Inflammatory macrophage treated with lipopolysaccharide for 4 hours (primary cell): Measurements from ENCODE around the gene GSTM4.
A peak's percentile ranks its signal among the peaks of the same experiment; 100 is the strongest.

Experiments used
- DNase-seq: peaks from one replicate; pipeline ENCODE4 v3.0.0-alpha.2; 2020

Gene GSTM4

GRCh38 chr1:109625176-109625575 is 30.7 kb upstream of the GSTM4 start:
- DNase-seq = no peak

- no peak for DNase-seq
Observed at GRCh38 chr1:109625601-109626560, 30.0 kb upstream of the GSTM4 start.

- no peak for DNase-seq
Observed at GRCh38 chr1:109626682-109627408, 29.1 kb upstream of the GSTM4 start.

- no peak for DNase-seq
Observed at GRCh38 chr1:109627692-109628399, 28.1 kb upstream of the GSTM4 start.

- DNase-seq = no peak
Observed at GRCh38 chr1:109628540-109629321, 27.2 kb upstream of the GSTM4 start.

GRCh38 chr1:109629372-109630030 is 26.4 kb upstream of the GSTM4 start:
- DNase-seq = no peak

- DNase-seq = no peak
Observed at GRCh38 chr1:109630081-109630897, 25.6 kb upstream of the GSTM4 start.

GRCh38 chr1:109630898-109631512 is 24.9 kb upstream of the GSTM4 start:
- DNase-seq = no peak

- no peak for DNase-seq
Observed at GRCh38 chr1:109631513-109632505, 24.1 kb upstream of the GSTM4 start.

GRCh38 chr1:109632671-109633346 is 23.1 kb upstream of the GSTM4 start:
- no peak for DNase-seq

- peak; percentile 68 for DNase-seq
Observed at GRCh38 chr1:109634292-109634691, 21.6 kb upstream of the GSTM4 start.

- DNase-seq = no peak
Observed at GRCh38 chr1:109634771-109635750, 20.8 kb upstream of the GSTM4 start.

GRCh38 chr1:109635862-109636200 is 20.1 kb upstream of the GSTM4 start:
- no peak for DNase-seq

GRCh38 chr1:109636201-109636952 is 19.5 kb upstream of the GSTM4 start:
- DNase-seq = peak; percentile 49

- DNase-seq = no peak
Observed at GRCh38 chr1:109637446-109637845, 18.5 kb upstream of the GSTM4 start.

GRCh38 chr1:109639063-109639840 is 16.6 kb upstream of the GSTM4 start:
- no peak for DNase-seq
